Measurements from ENCODE around the gene PNMA6F. TPM values are rescaled to one million over a fixed set of nuclear protein-coding genes. Genes with fewer than 3 reads are reported as not detected.

PNMA6F gene
- total RNA-seq, 1 donor from 2014 or later = not detected

GRCh38 chrX:153365670-153366069 lies 44.1 kb upstream of the PNMA6F start:
- Mint-ChIP-seq H3K36me3 (ENCODE audit: unreplicated experiment) (no peaks in the 10 kb centered on the region), H3K27ac (ENCODE audit: unreplicated experiment) (no peak overlapping the region), H3K9me3 (ENCODE audit: unreplicated experiment) (peaks cover 5% of the 10 kb centered on the region), H3K4me1 (ENCODE audit: unreplicated experiment) (peaks cover 1% of the 10 kb centered on the region), H3K4me3 (ENCODE audit: unreplicated experiment) (no peak overlapping the region), H3K27me3 (ENCODE audit: unreplicated experiment) (peaks cover 16% of the 10 kb centered on the region)
- TF ChIP-seq CTCF (IDR thresholded peaks at IDR 0.05) = no peak
- no peak for DNase-seq (ENCODE audit: extremely low spot score, unreplicated experiment)

GRCh38 chrX:153361781-153362397 lies 40.3 kb upstream of the PNMA6F start:
- Mint-ChIP-seq H3K36me3 (ENCODE audit: unreplicated experiment) (no peaks in the 10 kb centered on the region), H3K4me1 (ENCODE audit: unreplicated experiment) (no peaks in the 10 kb centered on the region), H3K27ac (ENCODE audit: unreplicated experiment) (no peak overlapping the region), H3K9me3 (ENCODE audit: unreplicated experiment) (peaks cover 11% of the 10 kb centered on the region), H3K4me3 (ENCODE audit: unreplicated experiment) (no peak overlapping the region), H3K27me3 (ENCODE audit: unreplicated experiment) (peaks cover 13% of the 10 kb centered on the region)
- DNase-seq (ENCODE audit: extremely low spot score, unreplicated experiment) = no peak
- TF ChIP-seq CTCF (IDR thresholded peaks at IDR 0.05) = no peak

DNA sequence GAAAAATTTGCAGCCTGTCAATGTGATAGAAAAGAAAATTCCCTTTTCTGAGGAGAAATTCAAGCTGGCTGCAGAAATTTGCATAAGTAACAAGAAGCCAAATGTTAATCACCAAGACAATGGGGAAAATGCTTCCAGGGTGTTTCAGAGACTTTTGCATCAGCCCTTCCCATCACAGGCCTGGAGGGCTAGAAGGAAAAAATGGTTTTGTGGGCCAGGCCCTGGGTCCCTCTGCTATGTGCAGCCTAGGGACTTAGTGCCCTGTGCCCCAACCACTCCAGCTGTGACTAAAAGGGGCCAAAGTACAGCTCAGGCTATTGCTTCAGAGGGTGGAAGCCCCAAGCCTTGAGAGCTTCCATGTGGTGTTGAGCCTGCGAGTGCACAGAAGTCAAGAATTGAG lies 36.3 kb upstream of the PNMA6F start:
- Mint-ChIP-seq H3K27me3 (ENCODE audit: unreplicated experiment) (peaks cover 2% of the 10 kb centered on the region), H3K27ac (ENCODE audit: unreplicated experiment) (no peak overlapping the region), H3K4me1 (ENCODE audit: unreplicated experiment) (no peaks in the 10 kb centered on the region), H3K36me3 (ENCODE audit: unreplicated experiment) (no peaks in the 10 kb centered on the region), H3K9me3 (ENCODE audit: unreplicated experiment) (peaks cover 6% of the 10 kb centered on the region), H3K4me3 (ENCODE audit: unreplicated experiment) (no peak overlapping the region)
- peak; percentile 27 for DNase-seq (ENCODE audit: extremely low spot score, unreplicated experiment)
- no peak for TF ChIP-seq CTCF (IDR thresholded peaks at IDR 0.05)

DNA sequence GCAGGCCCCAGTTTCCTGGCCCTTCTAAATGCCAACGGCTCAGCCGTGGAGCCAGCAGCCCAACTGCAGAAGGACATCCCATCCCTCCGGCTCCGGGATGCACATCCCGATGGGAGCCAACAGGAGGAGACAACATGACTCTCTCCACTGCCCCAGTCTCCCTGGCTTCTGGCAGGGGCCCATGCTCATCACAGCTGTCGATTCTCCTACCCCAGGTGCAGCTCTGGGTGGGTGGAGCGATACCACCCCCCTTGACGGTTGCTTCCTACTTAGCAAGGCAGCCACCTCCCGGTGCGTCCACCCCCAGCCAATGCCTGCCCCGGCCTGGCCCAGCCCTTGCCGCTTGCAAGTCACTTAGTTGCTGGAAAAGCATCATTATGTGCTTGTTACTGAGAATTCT lies 31.8 kb upstream of the PNMA6F start:
- no peak for DNase-seq (ENCODE audit: extremely low spot score, unreplicated experiment)
- Mint-ChIP-seq H3K36me3 (ENCODE audit: unreplicated experiment) (peaks cover 6% of the 10 kb centered on the region), H3K9me3 (ENCODE audit: unreplicated experiment) (peaks cover 6% of the 10 kb centered on the region)

GRCh38 chrX:153352858-153353257 lies 31.3 kb upstream of the PNMA6F start:
- Mint-ChIP-seq H3K36me3 (ENCODE audit: unreplicated experiment) (peaks cover 8% of the 10 kb centered on the region), H3K27me3 (ENCODE audit: unreplicated experiment) (no peaks in the 10 kb centered on the region), H3K4me1 (ENCODE audit: unreplicated experiment) (no peaks in the 10 kb centered on the region), H3K9me3 (ENCODE audit: unreplicated experiment) (peaks cover 6% of the 10 kb centered on the region), H3K4me3 (ENCODE audit: unreplicated experiment) (no peak overlapping the region), H3K27ac (ENCODE audit: unreplicated experiment) (no peak overlapping the region)
- no peak for DNase-seq (ENCODE audit: extremely low spot score, unreplicated experiment)
- TF ChIP-seq CTCF (IDR thresholded peaks at IDR 0.05) = no peak

More for the DNA sequence above, 31.8 kb upstream of the PNMA6F start:
- H3K27ac Mint-ChIP-seq (ENCODE audit: unreplicated experiment) = no peak overlapping the region
- no peak overlapping the region for H3K4me3 Mint-ChIP-seq (ENCODE audit: unreplicated experiment)
- no peaks in the 10 kb centered on the region for H3K4me1 Mint-ChIP-seq (ENCODE audit: unreplicated experiment)
- H3K27me3 Mint-ChIP-seq (ENCODE audit: unreplicated experiment) = no peaks in the 10 kb centered on the region
- TF ChIP-seq CTCF (IDR thresholded peaks at IDR 0.05) = no peak
